Measurements from ENCODE around the gene ZNF329.
"Not testable (repeated sequence)": the region's sequence is repeated elsewhere in the genome, so short reads cannot be mapped to it uniquely, and the experiment has no call there.

ZNF329 gene

GRCh38 chr19:58153386-58153785 is 2.8 kb upstream of the ZNF329 start:
- TF ChIP-seq CTCF (IDR thresholded peaks at IDR 0.05; ENCODE audit: low read depth, low read length) = no peak
- DNase-seq (ENCODE audit: low read depth in 2 of 2) = no peak
- no peak overlapping the region for H3K4me3 ChIP-seq (replicated peaks in 1 of 2; ENCODE audit: low read depth in 2 of 2, low read length in 2 of 2)

GRCh38 chr19:58147475-58147874 is 3.1 kb downstream of the ZNF329 start:
- DNase-seq (ENCODE audit: low read depth in 2 of 2); H3K4me3 ChIP-seq (replicated peaks in 1 of 2; ENCODE audit: low read depth in 2 of 2, low read length in 2 of 2): not testable (repeated sequence)

GRCh38 chr19:58145849-58146248 is 4.7 kb downstream of the ZNF329 start:
- TF ChIP-seq CTCF (IDR thresholded peaks at IDR 0.05; ENCODE audit: low read depth, low read length) = no peak
- no peak overlapping the region for H3K4me3 ChIP-seq (replicated peaks in 1 of 2; ENCODE audit: low read depth in 2 of 2, low read length in 2 of 2)
- no peak for DNase-seq (ENCODE audit: low read depth in 2 of 2)

- TF ChIP-seq CTCF (IDR thresholded peaks at IDR 0.05; ENCODE audit: low read depth, low read length) = no peak
- no peak for DNase-seq (ENCODE audit: low read depth in 2 of 2)
- H3K4me3 ChIP-seq (replicated peaks in 1 of 2; ENCODE audit: low read depth in 2 of 2, low read length in 2 of 2) = no peak overlapping the region
Observed at GRCh38 chr19:58134244-58134643, 16.3 kb downstream of the ZNF329 start.

- no peak for DNase-seq (ENCODE audit: low read depth in 2 of 2)
- no peak for TF ChIP-seq CTCF (IDR thresholded peaks at IDR 0.05; ENCODE audit: low read depth, low read length)
- H3K4me3 ChIP-seq (replicated peaks in 1 of 2; ENCODE audit: low read depth in 2 of 2, low read length in 2 of 2) = no peak overlapping the region
Observed at GRCh38 chr19:58129284-58129683, 21.3 kb downstream of the ZNF329 start.

GRCh38 chr19:58128041-58128685 is 22.4 kb downstream of the ZNF329 start:
- peak in 1 of 2 donors; percentile 22 for DNase-seq (ENCODE audit: low read depth in 2 of 2)
- no peak for TF ChIP-seq CTCF (IDR thresholded peaks at IDR 0.05; ENCODE audit: low read depth, low read length)
- no peak overlapping the region for H3K4me3 ChIP-seq (replicated peaks in 1 of 2; ENCODE audit: low read depth in 2 of 2, low read length in 2 of 2)

- no peak for DNase-seq (ENCODE audit: low read depth in 2 of 2)
- H3K4me3 ChIP-seq (replicated peaks in 1 of 2; ENCODE audit: low read depth in 2 of 2, low read length in 2 of 2) = no peak overlapping the region
- no peak for TF ChIP-seq CTCF (IDR thresholded peaks at IDR 0.05; ENCODE audit: low read depth, low read length)
Observed at GRCh38 chr19:58123354-58123753, 27.2 kb downstream of the ZNF329 start.

All from cardiac fibroblast (primary cell).